ENCODE data around the gene RTL10.
"Not testable (repeated sequence)": the region's sequence is repeated elsewhere in the genome, so short reads cannot be mapped to it uniquely, and the experiment has no call there.

DNA sequence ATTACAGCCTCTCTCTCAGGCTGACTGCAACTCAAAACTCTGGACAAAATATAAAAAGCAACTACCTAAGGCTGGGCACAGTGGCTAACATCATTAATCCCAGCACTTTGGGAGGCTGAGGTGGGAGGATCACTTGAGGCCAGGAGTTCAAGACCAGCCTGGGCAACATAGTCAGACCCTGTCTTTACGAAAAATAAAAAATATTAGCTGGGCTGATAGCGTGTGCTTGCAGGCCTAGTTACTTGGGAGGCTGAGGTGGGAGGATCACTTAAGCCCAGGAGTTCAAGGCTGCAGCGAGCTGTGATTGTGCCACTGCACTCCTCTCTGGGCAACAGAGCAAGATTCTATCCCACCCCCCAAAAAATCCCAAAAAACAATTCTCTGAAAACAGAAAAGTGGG lies 22.7 kb downstream of the RTL10 start:
- TF ChIP-seq, protein P1, sequence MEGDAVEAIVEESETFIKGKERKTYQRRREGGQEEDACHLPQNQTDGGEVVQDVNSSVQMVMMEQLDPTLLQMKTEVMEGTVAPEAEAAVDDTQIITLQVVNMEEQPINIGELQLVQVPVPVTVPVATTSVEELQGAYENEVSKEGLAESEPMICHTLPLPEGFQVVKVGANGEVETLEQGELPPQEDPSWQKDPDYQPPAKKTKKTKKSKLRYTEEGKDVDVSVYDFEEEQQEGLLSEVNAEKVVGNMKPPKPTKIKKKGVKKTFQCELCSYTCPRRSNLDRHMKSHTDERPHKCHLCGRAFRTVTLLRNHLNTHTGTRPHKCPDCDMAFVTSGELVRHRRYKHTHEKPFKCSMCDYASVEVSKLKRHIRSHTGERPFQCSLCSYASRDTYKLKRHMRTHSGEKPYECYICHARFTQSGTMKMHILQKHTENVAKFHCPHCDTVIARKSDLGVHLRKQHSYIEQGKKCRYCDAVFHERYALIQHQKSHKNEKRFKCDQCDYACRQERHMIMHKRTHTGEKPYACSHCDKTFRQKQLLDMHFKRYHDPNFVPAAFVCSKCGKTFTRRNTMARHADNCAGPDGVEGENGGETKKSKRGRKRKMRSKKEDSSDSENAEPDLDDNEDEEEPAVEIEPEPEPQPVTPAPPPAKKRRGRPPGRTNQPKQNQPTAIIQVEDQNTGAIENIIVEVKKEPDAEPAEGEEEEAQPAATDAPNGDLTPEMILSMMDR (IDR thresholded peaks at IDR 0.05) = not testable (repeated sequence)
- not testable (repeated sequence) for TF ChIP-seq POLR2A (IDR thresholded peaks at IDR 0.05)
